Airway epithelial cell (primary cell): ENCODE data around the gene CD72. TPM values are rescaled to one million over a fixed set of nuclear protein-coding genes. Genes with fewer than 3 reads are reported as not detected.

Source experiments
- total RNA-seq: library from RNA; depleted of rRNA; stranded (reverse); fragments of >200 nt; gene quantifications from 2 replicates; pipeline ENCODE4 v1.2.3, GENCODE V29; 2015

Gene CD72
- total RNA-seq, result 0.56 TPM in 1 of 2 replicates, not detected in the other

GRCh38 chr9:35618325-35618727 is at the start of gene CD72:
CD72 (minus strand) TSS chr9:35618413; CDS start chr9:35618303, 110 bp downstream.

GRCh38 chr9:35664531-35665470 is 46.6 kb upstream of the CD72 start, which contains the start of gene ARHGEF39:
ARHGEF39 (minus strand) TSS chr9:35665195; CDS start chr9:35665169, 26 bp downstream.

GRCh38 chr9:35658137-35658967 is 40.1 kb upstream of the CD72 start, which contains the start of gene CCDC107:
CCDC107 (plus strand) TSS chr9:35658292; CDS start chr9:35658380, 88 bp downstream.

GRCh38 chr9:35657546-35658136 is 39.4 kb upstream of the CD72 start, which contains the start of gene RMRP:
RMRP (minus strand) TSS chr9:35658019.

GRCh38 chr9:35650341-35651158 is 32.3 kb upstream of the CD72 start, which contains the start of gene SIT1:
SIT1 (minus strand) TSS chr9:35650931; CDS start chr9:35650853, 78 bp downstream.

GRCh38 chr9:35604578-35605350 is 13.4 kb downstream of the CD72 start, which contains the start of gene TESK1:
TESK1 (plus strand) TSS chr9:35605262; CDS start chr9:35605620, 358 bp downstream.

Other genes starting within 250 kb of the CD72 start
- 10.3 and 14.2 TPM in 2 replicates for gene RUSC2, start 128.3 kb downstream of the CD72 start, total RNA-seq
- 10.0 and 16.8 TPM in 2 replicates for gene TESK1, start 13.2 kb downstream of the CD72 start, total RNA-seq
- not detected in 2 replicates for gene SIT1, start 32.5 kb upstream of the CD72 start, total RNA-seq
- gene RMRP, start 39.6 kb upstream of the CD72 start, total RNA-seq, result 4,407 and 7,542 TPM in 2 replicates
- 8.7 and 13.0 TPM in 2 replicates for gene CCDC107, start 39.9 kb upstream of the CD72 start, total RNA-seq
- 5.5 and 6.5 TPM in 2 replicates for gene ARHGEF39, start 46.8 kb upstream of the CD72 start, total RNA-seq
- 39.5 and 44.6 TPM in 2 replicates for gene CA9, start 55.5 kb upstream of the CD72 start, total RNA-seq
- 256 and 320 TPM in 2 replicates for gene TPM2, start 71.5 kb upstream of the CD72 start, total RNA-seq
- 102 and 136 TPM in 2 replicates for gene TLN1, start 113.8 kb upstream of the CD72 start, total RNA-seq
- 41.8 and 47.8 TPM in 2 replicates for gene CREB3, start 114.3 kb upstream of the CD72 start, total RNA-seq
- gene GBA2, start 130.8 kb upstream of the CD72 start, total RNA-seq, result 22.4 and 23.6 TPM in 2 replicates
- 14.4 and 17.4 TPM in 2 replicates for gene RGP1, start 130.9 kb upstream of the CD72 start, total RNA-seq
- gene MSMP, start 135.9 kb upstream of the CD72 start, total RNA-seq, result not detected in 2 replicates
- gene NPR2, start 173.2 kb upstream of the CD72 start, total RNA-seq, result 4.0 and 12.5 TPM in 2 replicates
- not detected in 2 replicates for gene SPAG8, start 193.8 kb upstream of the CD72 start, total RNA-seq
- 19.9 and 24.8 TPM in 2 replicates for gene HINT2, start 196.6 kb upstream of the CD72 start, total RNA-seq
- gene FAM221B, start 210.3 kb upstream of the CD72 start, total RNA-seq, result not detected in 2 replicates
- 4.5 and 5.7 TPM in 2 replicates for gene TMEM8B, start 210.8 kb upstream of the CD72 start, total RNA-seq